Iris pigment epithelial cell (primary cell): ENCODE results near the gene WNT3.

Experiments used
- DNase-seq: peaks from one replicate; pipeline ENCODE4 v3.0.0-alpha.2; 2011; ENCODE audit warnings: low read depth

WNT3 gene

GRCh38 chr17:46732160-46732559 lies 86.3 kb downstream of the WNT3 start:
- DNase-seq: no peak

GRCh38 chr17:46730679-46731078 lies 87.8 kb downstream of the WNT3 start:
- DNase-seq: no peak

GRCh38 chr17:46730026-46730425 lies 88.5 kb downstream of the WNT3 start:
- no peak for DNase-seq

- peak; percentile 89 for DNase-seq
Measured at GRCh38 chr17:46727572-46728348, 90.7 kb downstream of the WNT3 start.

GRCh38 chr17:46726206-46726605 lies 92.3 kb downstream of the WNT3 start:
- peak; percentile 21 for DNase-seq

- DNase-seq: peak; percentile 37
Measured at GRCh38 chr17:46722662-46723285, 95.7 kb downstream of the WNT3 start.

- no peak for DNase-seq
Measured at GRCh38 chr17:46720408-46720807, 98.1 kb downstream of the WNT3 start.

GRCh38 chr17:46719891-46720290 lies 98.6 kb downstream of the WNT3 start:
- no peak for DNase-seq

- DNase-seq: no peak
Measured at GRCh38 chr17:46717999-46718398, 100.5 kb downstream of the WNT3 start.
